Measurements from ENCODE around the gene KRT74.

GRCh38 chr12:52542157-52542556, 31.5 kb downstream of the KRT74 start:
- TF ChIP-seq CTCF (IDR thresholded peaks at IDR 0.05 in 2 of 3, conservative IDR thresholded peaks at IDR 0.05 in 1 of 3; ENCODE audit: control insufficient read depth in 2 of 3, extremely low read depth in 1 of 3, insufficient read depth in 1 of 3, low read depth in 3 of 3, low read length in 3 of 3) (no peak), MEF2A (IDR thresholded peaks at IDR 0.05; ENCODE audit: insufficient read depth, low read depth, low read length) (no peak), ELK1 (IDR thresholded peaks at IDR 0.05; ENCODE audit: low read depth, low read length) (no peak), POLR2A (IDR thresholded peaks at IDR 0.05; ENCODE audit: low read depth, low read length) (no peak), NFYB (IDR thresholded peaks at IDR 0.05; ENCODE audit: insufficient read depth, low read depth, low read length) (no peak), SREBF2 (IDR thresholded peaks at IDR 0.05; ENCODE audit: low read length) (no peak)
